NCI-H510A (cell line): ENCODE results near the gene SPCS2.
"Not testable (repeated sequence)": the region's sequence is repeated elsewhere in the genome, so short reads cannot be mapped to it uniquely, and the experiment has no call there.

Experiments used
- DNase-seq: peaks from one replicate; lab custom pipeline; 2025; lab: John Stamatoyannopoulos, UW

The SPCS2 gene

GRCh38 chr11:75002516-75002915 lies 53.5 kb downstream of the SPCS2 start:
- no peak for DNase-seq

DNA sequence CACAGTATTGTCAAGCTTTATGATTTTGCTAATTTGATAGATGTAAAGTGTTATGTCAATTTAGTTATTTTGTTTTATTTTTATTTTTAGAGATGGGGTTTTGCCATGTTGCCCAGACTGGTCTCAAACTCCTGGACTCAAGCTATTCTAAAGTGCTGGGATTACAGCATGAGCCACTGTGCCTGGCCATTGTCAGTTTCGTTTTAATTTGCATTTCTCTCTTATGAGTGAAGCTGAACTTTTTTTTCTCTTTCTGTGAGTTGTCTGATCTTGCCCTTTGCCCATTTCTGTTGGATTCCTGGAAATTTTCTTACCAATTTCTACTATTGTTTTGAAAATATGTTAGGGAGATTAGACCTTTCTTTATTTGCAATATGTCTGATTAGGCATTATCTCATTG lies 55.1 kb downstream of the SPCS2 start:
- DNase-seq = no peak

- DNase-seq = no peak
Measured at GRCh38 chr11:75011357-75011756, 62.3 kb downstream of the SPCS2 start.

DNA sequence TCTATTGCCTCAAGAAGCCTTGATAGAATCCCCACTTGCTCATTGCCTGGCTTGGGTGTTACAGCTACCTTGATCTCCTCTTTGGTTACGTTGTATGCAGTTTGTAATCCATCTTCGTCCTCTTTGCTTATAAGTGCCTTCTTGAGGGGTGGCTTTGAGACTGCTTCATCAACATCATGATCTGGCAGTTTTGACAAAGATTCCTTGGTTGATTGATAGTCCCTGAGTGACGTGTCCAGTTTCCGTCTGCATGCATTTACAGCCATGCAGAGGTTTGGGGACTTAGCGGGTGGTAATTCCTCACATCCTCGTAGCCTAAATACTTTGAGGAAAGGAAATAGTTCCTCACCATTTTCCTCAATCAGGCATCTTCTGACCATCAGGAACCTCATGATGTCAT lies 62.8 kb downstream of the SPCS2 start:
- DNase-seq = no peak

DNA sequence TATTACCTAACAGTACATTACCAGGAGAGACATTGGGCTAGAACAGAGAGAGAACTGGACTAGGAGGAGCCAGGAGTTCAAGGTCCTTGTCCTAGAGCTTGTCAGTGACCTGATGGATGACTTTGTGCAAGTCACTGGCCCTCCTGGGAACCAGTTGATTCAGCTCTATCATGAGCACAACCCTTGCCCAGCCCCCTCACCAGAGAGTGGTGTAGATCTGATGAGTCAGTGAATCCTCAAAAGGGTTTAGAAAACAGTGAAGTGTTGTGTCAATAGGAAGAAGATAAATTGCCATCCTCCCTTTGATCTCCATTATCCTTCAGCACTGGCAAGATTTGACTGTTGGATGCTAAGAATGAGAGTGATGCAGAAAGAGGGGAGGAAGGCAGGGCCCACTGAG lies 64.0 kb downstream of the SPCS2 start:
- DNase-seq = peak; percentile 80

GRCh38 chr11:75014129-75014528 lies 65.1 kb downstream of the SPCS2 start:
- DNase-seq = no peak

GRCh38 chr11:75019200-75019599 lies 70.1 kb downstream of the SPCS2 start:
- DNase-seq = not testable (repeated sequence)

- DNase-seq = not testable (repeated sequence)
Measured at GRCh38 chr11:75020328-75020727, 71.3 kb downstream of the SPCS2 start.

DNA sequence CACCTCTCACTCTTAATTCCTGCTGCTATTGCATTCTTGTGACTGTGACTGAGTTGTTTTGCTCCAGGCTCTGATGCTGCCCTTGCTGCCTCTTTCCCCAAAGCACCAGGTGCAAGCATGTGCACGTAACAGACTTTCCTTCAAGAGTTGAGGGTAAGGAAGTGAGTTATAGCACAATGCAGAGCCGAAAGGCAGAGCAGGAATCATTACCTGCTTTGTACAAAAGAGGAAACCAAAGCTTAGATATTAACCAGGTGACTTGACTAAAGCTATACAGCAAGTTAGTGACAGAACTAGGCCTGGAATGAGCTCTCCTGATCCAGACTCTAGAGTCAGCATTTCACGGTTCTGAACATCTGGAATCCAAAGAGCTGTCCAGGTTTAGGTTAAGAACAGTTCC lies 73.2 kb downstream of the SPCS2 start:
- no peak for DNase-seq

GRCh38 chr11:75022759-75023396 lies 73.8 kb downstream of the SPCS2 start:
- DNase-seq = peak; percentile 31

DNA sequence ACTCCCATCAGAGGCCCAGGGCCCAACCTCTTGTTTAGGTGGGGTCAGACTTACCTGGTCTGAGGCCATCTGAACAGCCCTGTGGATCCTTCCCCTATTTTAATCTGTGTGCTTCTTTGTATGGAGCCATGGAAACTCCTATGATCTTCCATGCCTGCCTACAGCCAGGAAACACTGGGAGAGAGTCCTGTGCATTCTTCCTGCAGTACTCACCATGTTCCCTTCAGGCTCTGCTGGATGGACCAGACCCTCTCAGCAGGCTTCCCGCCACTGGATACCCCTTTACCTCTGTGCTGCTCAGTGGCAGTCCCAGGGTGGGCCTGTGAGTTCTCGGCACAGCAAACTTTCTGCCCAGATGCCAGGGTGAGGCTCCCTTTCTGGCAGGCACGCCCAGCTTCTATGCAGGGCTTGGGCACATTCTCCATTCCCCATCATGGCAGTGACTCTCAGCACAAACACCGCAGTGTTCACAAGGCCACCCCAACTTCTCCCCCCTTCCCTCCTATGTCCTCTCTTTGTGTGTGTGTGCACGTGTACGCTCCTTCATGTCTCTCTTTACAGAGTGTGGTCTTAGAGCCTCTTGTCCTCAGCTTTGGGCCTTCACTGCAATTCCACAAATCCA lies 74.5 kb downstream of the SPCS2 start:
- no peak for DNase-seq

- no peak for DNase-seq
Measured at GRCh38 chr11:75024068-75024449, 75.0 kb downstream of the SPCS2 start.

DNA sequence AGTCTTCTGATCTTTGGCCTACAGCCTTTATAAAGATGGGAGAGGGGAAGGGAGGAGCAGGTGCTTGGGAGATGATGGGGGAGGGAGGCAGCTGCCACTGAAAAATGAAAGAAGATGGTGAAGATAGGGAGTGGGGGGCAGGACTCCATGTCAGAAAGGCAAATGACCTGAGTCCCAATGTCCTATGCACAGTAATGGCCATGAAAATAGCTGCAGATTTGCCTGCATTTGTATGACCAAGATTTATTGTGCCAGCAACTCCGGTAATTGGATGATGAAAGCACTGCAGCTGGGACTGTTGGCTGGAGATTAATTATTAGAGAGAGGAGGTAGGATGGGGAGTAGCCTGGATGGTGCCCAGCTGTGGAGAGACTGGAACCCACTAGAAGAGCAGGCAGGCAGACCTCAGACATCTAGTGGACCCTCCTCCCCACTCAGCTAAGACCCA lies 75.7 kb downstream of the SPCS2 start:
- DNase-seq = no peak

DNA sequence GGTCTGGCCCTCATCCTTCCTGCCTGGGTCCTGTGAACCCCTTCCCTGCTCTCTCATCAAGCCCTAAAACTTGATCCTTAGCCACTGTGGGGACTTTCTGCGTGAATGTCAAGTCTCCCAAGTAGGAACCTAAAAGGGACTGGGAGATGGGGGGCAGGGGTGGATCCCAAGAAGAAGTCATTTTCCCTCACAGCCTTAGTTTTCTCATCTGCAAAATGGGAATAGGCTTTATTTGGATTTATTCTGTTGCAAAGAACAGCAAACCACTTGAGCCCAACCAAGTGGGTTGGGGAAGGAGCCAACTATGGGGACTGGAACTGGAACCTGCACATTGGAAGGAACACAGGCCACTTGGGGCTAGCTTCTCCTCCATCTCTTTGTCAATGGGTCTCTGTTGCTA lies 76.5 kb downstream of the SPCS2 start:
- no peak for DNase-seq

- DNase-seq = no peak
Measured at GRCh38 chr11:75028321-75028720, 79.3 kb downstream of the SPCS2 start.
